KBM-7 (cell line): ENCODE results near the gene LRBA.

Experiments
- DNase-seq: peaks from one replicate; pipeline ENCODE4 v3.0.0-alpha.2; 2015
- in situ Hi-C: fragments of 300-500 bp; cut with MboI; formaldehyde crosslinking; loops from 2 replicates; pipeline ENCODE4 v1.14.3; 2020; ENCODE audit warnings: low sequenced_read_pairs, low pct_unique_long_range_greater_than_20kb, mixed read lengths

The LRBA gene

DNA sequence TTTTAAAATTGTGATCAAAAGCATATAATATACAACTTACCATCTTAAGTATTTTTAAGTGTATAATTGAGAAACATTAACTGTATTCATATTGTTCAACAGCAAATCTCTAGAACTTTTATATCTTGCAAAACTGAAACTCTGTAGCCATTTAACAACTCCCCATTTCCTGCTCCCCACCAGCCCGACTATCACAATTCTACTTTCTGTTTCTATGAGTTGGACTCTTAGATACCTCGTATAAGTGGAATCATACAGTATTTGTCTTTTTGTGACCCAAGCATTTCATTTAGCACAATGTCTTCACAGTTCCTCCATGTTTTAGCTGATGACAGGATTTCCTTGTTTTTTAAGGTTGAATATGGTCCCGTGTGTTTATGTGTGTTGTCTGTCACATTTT, 106.0 kb downstream of the LRBA start:
- DNase-seq: no peak
- in situ Hi-C loops: no loop called here

DNA sequence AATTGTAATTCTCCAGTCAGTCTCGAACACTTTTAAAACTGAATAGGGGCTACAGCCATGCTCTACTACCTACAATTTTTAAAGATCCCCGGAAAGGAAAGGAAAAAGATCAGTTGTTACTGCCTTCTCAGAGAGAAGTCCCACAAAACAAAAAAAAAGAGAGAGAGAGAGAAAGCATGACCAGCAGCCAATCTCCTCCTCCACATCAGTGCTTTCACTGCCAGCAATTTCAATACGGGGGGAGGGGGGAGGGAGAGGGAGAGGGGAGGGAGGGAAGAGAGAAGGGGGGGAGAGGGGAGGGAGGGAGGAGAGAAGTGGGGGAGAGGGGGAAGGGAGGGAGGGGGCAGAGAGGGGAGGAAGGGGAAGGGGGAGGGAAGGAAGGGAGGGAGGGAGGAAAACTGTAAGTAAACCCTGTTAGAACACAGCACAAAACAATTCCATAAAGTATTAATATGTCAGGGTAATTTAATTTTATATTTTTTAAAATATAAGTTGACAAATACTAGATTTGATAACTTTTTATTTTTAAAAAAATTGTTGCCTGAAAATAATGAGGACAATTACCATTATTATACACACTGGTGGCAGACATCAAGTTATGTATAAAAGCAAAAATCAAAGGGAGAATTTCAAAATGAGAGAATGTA, 108.0 kb downstream of the LRBA start:
- DNase-seq: no peak
- in situ Hi-C loops: no loop called here

DNA sequence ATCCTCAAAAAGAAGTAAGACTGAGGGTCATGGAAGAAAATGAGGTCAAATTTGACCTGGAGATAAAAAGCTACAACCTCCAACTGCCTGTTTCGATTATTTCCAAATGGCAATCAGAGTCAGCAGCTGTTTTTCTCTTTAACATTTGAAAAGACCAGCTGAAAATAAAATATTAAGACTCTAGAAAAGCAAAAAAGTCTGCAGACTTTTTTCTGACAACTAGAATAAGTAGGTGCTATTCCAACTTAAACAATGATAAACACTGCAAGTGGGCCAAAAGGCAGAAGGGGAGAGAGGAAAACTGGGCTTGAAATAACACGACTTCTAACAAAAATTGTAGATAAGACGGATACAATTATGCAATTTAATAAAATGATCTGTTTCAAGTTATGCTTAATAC, 110.4 kb downstream of the LRBA start:
- DNase-seq: no peak
- in situ Hi-C loops: no loop called here

DNA sequence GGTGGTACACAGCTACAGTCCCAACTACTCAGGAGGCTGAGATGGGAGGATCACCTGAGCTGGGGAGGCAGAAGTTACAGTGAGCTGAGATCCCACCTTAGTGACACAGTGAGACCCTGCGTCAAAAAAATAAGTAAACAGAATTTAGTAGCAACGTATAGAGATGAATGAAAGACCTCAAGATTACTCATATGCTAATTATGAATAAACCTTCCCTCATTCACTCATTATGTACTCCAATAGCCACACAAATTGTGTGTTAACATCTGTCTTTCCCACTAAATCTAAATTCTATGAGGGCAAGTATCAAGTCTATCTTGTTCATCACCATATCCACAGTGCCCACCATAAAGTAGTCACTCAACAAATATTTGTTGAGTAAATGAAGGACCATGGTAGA, 111.5 kb downstream of the LRBA start:
- in situ Hi-C loops: no loop called here
- DNase-seq: no peak

DNA sequence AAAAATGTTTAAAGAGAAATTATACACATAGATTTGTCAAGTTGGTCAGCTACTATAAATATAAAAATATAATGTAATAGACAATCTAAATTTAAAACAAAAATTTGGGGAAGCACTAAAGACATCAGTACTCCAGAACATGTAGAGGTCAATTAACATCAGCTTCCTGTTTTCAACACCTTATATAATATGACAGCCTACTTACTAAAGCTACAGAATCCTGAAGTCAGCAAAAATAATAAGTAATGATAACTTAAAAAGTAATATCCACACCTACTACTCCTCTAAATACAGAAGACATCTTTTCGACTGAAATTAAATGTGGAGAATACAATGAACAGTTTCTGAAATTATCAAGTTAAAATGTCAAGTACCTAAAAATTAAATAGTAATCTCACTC, 118.6 kb downstream of the LRBA start:
- in situ Hi-C loops: no loop called here
- peak; percentile 19 for DNase-seq

DNA sequence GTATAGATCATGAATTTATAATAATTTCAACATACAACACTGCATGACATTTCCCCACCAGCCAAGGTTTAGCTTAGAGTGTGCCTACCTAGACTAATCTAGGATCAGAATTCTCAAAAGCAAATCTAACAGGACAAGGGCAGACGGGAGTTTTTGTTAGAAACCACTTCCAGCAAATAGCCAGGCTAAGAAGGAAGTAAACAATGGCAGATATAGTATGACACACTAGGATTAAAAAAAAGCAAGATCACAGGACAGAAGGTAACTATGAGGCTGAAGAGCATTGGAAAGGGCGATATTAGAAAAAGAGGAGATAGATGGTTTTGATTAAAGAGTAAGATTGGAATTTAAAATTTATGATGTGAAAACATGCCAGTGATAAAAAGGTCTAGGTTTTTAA, 124.8 kb downstream of the LRBA start:
- no peak for DNase-seq
- in situ Hi-C loops: no loop called here

DNA sequence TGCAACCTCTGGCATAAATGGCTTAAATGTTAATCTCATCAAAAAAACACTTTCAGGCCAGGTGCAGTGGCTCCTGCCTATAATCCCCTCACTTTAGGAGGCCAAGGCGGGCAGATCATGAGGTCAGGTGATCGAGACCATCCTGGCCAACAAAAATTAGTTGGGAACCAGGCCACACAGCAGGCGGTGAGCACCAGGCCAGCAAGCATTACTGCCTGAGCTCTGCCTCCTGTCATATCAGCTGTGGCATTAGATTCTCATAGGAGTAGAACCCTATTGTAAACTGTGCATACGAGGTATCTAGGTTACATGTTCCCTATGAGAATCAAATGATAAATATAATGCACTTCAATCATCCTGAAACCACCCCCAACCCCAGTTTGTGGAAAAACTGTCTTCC, 125.8 kb downstream of the LRBA start:
- in situ Hi-C loops: no loop called here
- no peak for DNase-seq

DNA sequence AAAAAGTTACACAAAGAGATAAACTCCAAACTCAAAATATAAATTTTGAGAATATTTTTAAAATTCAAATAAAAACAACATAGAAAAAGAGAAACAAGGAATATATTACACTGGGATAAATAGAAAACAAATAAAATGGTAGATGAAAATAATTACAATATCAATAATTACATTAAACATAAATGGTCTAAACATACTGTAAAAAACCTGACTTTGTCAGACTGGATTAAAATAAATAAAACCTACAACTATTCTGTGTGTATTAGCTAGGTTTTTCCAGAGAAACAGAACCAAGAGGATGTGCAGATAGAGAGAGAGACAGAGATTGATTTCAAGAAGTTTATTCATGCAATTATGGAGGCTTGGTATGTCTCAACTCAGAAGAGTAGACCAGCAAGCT, 126.5 kb downstream of the LRBA start:
- in situ Hi-C loops: no loop called here

DNA sequence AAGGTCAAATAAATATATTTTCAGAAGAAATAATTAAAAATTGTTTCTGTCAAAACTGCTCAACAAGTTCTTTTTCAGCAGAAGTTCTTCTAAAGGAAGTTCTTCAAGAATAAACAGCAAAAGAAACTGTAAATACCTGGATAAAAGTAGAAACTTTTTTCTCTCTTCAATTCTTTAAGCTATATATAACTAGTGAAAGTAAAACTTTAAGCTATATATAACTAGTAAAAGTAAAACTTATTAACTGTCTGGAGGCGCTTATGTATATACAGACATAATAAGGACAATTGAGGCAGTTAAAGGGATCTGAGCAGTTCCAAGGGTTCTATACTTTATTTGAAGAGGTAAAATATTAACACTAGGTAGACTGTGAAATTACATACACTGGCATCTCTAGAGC, 126.9 kb downstream of the LRBA start:
- no peak for DNase-seq
- in situ Hi-C loops: no loop called here

More for the DNA sequence above, 126.5 kb downstream of the LRBA start:
- no peak for DNase-seq

DNA sequence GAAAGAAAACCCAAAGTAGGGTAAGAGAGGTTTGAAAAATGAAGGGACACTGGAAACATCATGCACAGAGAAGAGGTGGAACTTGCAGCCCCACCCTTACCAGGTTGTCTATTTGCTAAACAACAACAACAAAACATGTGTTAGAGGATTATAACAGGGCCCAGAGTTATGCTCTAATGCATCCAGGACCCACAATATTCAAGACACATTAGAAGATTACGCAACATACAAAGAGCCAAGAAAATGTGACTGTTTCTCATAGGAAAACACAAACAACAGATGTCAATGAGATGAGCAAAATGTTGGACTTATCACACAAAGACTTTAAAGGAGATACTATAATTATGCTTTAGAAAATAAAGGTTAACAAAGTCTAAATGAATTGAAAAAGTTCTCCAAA, 128.5 kb downstream of the LRBA start:
- no peak for DNase-seq
- in situ Hi-C loops: no loop called here

DNA sequence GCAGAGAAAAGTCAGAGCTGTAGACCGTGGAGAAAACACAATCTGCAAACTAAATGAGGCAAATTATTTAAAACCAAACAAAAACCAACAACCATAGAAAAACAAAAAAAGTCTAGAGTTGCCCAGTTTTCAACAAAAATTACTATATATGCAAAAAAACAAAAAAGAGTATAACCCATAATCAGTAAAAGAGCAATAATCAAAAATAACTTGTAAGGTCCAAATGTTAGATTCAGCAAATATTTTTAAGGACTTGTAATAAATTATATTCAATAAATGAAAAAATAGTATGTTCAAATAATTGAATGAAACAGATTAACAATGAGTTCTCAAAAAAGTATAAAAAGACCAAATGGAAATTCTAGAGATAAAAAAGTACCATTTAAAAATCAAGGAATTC, 130.5 kb downstream of the LRBA start:
- in situ Hi-C loops: no loop called here
- no peak for DNase-seq

DNA sequence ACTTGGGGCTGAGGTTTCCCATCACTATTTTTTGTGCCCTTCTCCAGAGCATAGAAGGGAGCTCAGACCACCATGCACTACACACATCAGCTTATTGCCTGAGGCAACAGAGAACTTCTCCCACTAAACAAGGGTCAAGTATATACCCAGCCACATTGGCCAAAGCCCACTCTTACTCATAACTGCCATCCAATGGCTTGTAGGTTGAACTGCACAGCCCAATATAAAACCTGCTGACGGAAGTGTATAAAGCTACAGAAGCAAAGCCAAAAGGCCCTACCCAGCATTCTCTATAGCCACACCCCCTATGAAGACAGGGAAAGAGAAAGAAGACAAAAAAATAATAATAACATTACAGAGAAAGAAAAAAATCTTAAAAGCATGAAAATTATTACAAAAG, 139.7 kb downstream of the LRBA start:
- in situ Hi-C loops: no loop called here
- no peak for DNase-seq

DNA sequence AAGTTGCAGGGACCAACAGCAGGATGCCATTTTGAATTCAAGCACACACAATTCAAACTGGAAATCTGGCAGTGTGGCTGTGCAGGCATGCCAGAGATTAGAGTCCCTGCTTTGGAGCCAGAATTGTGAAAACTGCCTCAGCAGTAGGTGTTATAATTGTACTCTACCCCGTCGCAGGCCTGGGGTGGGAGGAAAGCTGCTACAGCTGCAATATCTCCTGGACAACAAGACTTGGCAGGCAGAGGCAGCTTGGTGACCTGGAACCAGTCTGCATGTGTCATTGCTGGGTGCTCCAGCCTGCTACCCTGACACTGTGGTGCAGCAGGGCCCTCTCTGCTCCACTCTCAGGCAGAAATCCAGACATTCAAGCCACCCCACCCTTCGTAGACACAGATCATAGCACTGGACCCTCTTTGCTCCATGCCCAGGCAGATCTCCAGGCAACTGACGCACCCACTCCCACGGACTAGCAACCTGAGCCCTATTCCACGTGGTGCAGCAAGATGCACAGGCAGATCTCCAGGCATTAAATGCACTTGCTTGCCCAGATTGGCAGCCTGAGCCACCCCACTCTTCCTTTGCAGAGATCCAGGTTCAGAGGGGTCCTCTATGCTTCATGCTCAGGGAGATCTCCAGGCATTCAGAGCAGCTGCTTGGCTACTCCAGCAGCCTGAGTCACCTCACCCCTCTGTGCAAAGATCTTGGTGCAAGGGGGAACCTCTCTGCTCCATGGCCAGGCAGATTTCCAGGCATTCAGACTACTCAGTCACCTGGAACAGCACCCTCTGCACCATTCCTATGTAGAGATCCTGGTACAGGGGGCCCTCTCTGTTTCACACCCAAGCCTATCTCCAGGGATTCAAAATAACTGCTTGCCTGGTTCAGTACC, 140.5 kb downstream of the LRBA start:
- in situ Hi-C loops: loop anchor here (25.0 kb wide), 2 partner anchors 587 to 887 kb away; no protein-coding TSS in a partner anchor
- no peak for DNase-seq

DNA sequence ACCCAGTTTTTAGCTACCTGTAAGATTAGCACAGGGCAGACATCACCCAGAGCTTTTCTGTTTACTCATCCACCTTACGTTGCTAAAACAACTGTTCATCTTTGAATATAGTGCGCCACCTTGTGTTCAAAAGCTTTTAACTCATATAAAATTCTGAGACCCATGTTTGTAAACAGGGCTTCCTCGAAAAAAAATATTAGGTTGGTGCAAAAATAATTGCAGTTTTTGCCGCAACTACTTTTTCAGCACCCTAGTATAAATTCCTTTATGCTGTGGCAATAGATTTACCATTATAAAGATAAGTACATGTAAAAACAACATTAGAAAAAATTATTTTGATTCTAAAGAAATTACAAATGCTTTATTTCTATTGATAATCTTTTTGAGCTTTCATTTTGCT, 147.9 kb downstream of the LRBA start:
- in situ Hi-C loops: loop anchor here (25.0 kb wide), 2 partner anchors 580 to 880 kb away; no protein-coding TSS in a partner anchor
- DNase-seq: peak; percentile 80

DNA sequence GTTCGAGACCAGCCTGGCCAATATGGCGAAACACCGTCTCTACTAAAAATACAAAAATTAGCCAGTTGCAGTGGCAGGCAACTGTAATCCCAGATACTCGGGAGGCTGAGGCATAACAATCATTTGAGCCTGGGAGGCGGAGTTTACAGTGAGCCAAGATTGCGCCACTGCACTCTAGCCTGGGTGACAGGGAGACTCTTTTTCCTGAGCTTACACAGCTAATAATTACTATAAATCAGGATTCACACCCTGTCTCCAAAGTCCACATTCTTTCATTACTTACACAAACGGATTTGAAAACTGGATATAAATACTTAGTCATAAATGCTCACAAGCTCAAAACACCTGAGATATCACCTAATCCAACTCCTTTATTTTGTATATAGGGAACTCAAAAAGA, 151.6 kb downstream of the LRBA start:
- in situ Hi-C loops: loop anchor here (25.0 kb wide), 2 partner anchors 576 to 876 kb away; no protein-coding TSS in a partner anchor

DNA sequence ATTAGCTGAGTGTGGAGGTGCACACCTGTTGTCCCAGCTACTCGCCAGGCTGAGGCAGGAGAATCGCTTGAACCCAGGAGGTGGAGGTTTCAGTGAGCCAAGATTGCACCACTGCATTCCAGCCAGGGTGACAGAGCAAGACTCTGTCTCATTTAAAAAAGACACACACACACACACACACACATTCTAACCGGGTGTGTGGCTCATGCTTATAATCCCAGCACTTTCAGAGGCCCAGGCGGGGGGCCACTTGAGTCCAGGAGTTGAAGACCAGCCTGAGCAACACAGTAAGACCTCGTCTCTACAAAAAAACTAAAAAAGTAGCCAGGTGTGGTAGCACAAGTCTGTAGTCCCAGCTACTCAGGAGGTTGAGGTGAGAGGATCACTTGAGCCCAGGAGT, 152.3 kb downstream of the LRBA start:
- in situ Hi-C loops: loop anchor here (25.0 kb wide), 2 partner anchors 576 to 876 kb away; no protein-coding TSS in a partner anchor
- no peak for DNase-seq

More for the DNA sequence above, 151.6 kb downstream of the LRBA start:
- DNase-seq: no peak

DNA sequence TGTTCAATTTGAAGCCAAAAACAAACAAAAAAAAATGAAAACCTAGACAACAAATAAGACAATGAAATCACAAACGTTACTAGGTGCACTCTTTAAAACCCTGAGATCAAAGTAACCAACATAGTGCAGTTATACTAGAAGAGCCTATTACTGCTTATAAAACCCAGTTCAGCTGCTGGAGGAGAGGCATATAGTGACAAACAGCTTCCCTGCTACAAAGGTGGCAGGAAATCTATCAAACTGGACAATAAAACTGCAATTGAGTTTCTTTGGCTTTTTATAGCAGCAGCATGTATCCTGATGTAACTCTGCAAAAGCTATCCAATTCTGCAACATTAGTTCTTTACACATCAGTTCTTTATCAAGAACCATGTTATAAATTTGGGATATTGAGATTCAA, 155.6 kb downstream of the LRBA start:
- no peak for DNase-seq
- in situ Hi-C loops: loop anchor here (25.0 kb wide), 2 partner anchors 572 to 872 kb away; no protein-coding TSS in a partner anchor

DNA sequence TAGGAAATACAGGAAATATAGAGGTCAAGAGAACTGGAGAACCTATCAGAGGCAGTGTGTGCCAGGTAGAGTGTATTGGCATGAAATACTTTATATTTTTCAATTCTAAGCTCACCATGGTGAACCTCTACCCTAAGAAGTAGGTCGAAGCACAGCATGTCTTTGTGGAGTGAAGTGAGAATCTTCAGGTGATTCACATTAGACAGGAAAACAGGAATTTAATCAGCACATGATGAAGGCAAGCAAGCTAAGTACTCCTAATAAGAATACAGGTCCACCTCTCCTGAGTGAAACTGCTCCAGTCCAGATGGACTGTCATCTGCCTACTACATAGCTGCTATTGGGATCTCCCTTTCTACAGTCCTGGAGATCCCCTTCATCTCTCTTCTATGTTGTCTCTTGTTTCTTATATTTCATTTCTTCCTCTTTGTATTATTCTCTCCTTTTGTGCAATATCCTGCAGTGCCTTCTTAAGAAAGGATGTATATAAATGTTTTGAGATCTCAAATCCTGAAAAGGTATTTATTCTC, 159.0 kb downstream of the LRBA start:
- no peak for DNase-seq
- in situ Hi-C loops: loop anchor here (25.0 kb wide), 2 partner anchors 569 to 869 kb away; no protein-coding TSS in a partner anchor

DNA sequence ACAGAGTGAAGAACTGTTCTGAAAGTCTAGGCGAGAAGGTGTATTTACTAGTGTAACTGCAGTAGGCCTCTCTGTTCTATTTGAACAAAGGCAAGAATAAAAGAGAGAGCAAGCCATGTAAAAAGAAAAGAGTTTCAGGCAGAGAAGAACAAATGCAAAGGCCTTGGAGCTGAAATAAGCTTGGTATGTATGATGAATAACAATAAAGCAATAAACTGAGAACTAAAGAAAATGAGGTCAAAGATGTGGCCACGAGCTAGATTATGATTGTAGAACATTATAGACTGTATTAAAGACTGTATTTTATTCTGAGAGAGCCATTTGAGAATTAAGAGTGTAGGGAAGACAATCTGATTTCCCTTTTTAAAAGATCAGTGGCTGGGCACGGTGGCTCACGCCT, 160.5 kb downstream of the LRBA start:
- no peak for DNase-seq
- in situ Hi-C loops: loop anchor here (25.0 kb wide), 2 partner anchors 567 to 867 kb away; no protein-coding TSS in a partner anchor

DNA sequence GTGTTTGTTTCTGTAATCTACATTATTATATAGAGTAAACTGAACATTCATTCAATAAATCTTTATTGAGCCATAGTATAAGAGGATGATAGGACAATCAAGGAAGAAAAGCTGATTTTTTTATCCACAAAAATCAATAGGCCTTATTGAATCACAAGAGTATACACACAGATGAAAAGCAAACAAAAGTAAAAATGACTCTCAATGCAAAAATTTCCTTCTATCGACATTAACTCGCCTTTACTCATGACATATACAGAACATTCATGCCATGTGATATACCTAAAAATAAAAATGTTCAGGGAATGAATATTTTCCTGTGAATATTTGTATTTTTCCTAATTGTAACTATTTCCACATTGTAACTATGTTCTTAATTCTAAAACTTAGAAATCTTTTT, 161.2 kb downstream of the LRBA start:
- in situ Hi-C loops: loop anchor here (25.0 kb wide), 2 partner anchors 567 to 867 kb away; no protein-coding TSS in a partner anchor
- DNase-seq: no peak
